Pancreas (tissue), 10 donors: ENCODE measurements around the gene CCDC97. TPM values are rescaled to one million over a fixed set of nuclear protein-coding genes. Genes with fewer than 3 reads are reported as not detected.
A peak's percentile ranks its signal among the peaks of the same experiment; 100 is the strongest.

Experiments
- ATAC-seq, 4 donors: fragments of 200-7000 bp; cut with Tn5 transposase; one replicate each; pipeline versions ENCODE4 v1.8.0 to v1.9.1; 2020; ENCODE audit warnings: mild to moderate bottlenecking in 4 of 4, moderate library complexity in 4 of 4
- DNase-seq, 6 donors: peaks; one replicate each; pipeline ENCODE4 v3.0.0-alpha.2; 2020
- FAIRE-seq: peaks from 2 replicates; lab custom pipeline; 2012; peaks lifted over from hg19 to GRCh38; lab: Jason Lieb, UNC
- H3K27ac ChIP-seq, 4 donors: fragments of 200-600 bp; sonication (generic); 1 replicate in 3 of 4; 2 replicates in 1 of 4; pipeline versions ENCODE4 v1.5.0 to v1.8.0; 2020
- H3K27me3 ChIP-seq, 4 donors: fragments of 200-600 bp; one replicate each; pipeline ENCODE4 v1.8.0; 2021
- H3K36me3 ChIP-seq, 3 donors: fragments of 200-600 bp; sonication (generic) in 1 of 3; one replicate each; pipeline versions ENCODE4 v1.5.0 to v1.8.0; 2020 to 2021
- H3K4me1 ChIP-seq, 3 donors: fragments of 200-600 bp; one replicate each; pipeline ENCODE4 v1.8.0; 2021
- H3K4me3 ChIP-seq, 4 donors: fragments of 200-600 bp; sonication (generic) in 2 of 4; one replicate each; pipeline versions ENCODE4 v1.5.0 to v1.8.0; 2020 to 2021
- H3K9me3 ChIP-seq, 4 donors: fragments of 200-600 bp; one replicate each; pipeline ENCODE4 v1.8.0; 2021
- WGBS, 2 donors: extraction: QIAGEN DNeasy Blood & Tissue Kit; methylation state at CpG; one replicate each; pipeline ENCODE4 v1.1.7; 2013; 5-methylcytosine and 5-hydroxymethylcytosine counted together
- intact Hi-C, 3 donors: fragments of 100-400 bp; cut with DNase I; formaldehyde crosslinking; loops; one replicate each; pipeline versions ENCODE4 v1.11.1 to v1.14.2; 2022
- polyA plus RNA-seq, 2 donors: library from polyadenylated mRNA; stranded (reverse); fragments of 200-250 nt; gene quantifications; one replicate each; pipeline ENCODE4 v1.2.3, GENCODE V29; 2013
- total RNA-seq, 6 donors: library from RNA; stranded (reverse); fragmentation: NEBNext Ultra II Directional in 4 of 6; extraction: Animal tissue kit (Norgen Biotek cat#: 25700) in 4 of 6; gene quantifications; one replicate each; pipeline versions ENCODE4 v1.2.1 to v1.2.4, GENCODE V29; 2021 to 2023
- TF ChIP-seq, protein P1 (sequence below), 4 donors: fragments of 200-600 bp; sonication (generic) in 3 of 4; IDR thresholded peaks; one replicate each; pipeline versions ENCODE4 v1.5.0 to v1.8.0; 2021; ENCODE audit warnings: antibody characterized with exemption in 4 of 4
- donor health status: healthy with polysubstance abuse.
- donor health status: DM: no; HTN: no; CAD: no; lungs with moderate emphysema.
- donor health status: DM: no; HTN: no; CAD: no.
- donor health status: control.
- donor health status: control.
- donor health status: Bipolar disorder and iron deficiency.
- donor health status: DM: yes; HTN: yes; CAD: no.
- donor health status: DM: no; HTN: no; CAD: no.
- donor health status: DM: no; HTN: no; CAD: no.
- donor health status: DM: yes; HTN: yes; CAD: no.

The CCDC97 gene
- total and polyA plus RNA-seq, 8 donors, result 9.4 to 19.2 (median 12.6) TPM

DNA sequence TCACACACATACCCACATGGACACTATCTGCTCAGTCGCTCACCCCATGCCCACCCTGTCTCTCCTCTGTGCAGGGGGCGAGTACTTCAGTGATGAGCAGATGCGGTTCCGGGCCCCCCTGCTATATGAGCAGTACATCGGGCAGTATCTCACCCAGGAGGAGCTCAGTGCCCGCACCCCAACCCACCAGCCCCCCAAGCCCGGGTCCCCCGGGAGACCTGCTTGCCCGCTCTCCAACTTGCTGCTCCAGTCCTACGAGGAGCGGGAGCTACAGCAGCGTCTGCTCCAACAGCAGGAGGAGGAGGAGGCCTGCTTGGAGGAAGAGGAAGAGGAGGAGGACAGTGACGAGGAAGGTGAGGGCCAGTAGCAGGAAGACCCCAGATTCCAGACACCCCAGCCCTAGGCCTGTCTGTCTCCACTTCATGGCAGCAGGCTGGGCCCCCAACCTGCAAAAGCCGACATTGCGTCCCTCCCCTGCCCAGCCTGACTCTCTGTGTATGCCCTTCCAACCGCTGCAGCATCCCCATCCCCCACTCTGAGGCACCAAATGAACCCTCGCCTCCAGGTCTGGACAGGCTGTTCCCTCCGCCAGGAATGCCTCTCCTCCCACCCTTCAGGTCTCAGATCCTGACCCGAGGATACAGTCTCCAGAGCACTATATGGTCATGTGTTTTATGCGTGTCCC lies 9.7 kb downstream of the CCDC97 start:
- peaks cover 0 to 1% (median 0%) of the 10 kb centered on the region in 3 donors for H3K4me1 ChIP-seq
- DNase-seq (no peak), ATAC-seq (no peak), FAIRE-seq (no peak)
- no peaks in the 10 kb centered on the region for H3K9me3 ChIP-seq
- peaks cover 0 to 24% (median 17%) of the 10 kb centered on the region in 3 donors for H3K36me3 ChIP-seq
- WGBS, 2 donors, result 84 to 86% methylated on average over 20 of the region's 20 CpGs
- no peak overlapping the region for H3K27ac ChIP-seq
- H3K27me3 ChIP-seq, result no peaks in the 10 kb centered on the region
- intact Hi-C loops, result no loop called here
- H3K4me3 ChIP-seq, result no peak overlapping the region
- TF ChIP-seq, protein P1, sequence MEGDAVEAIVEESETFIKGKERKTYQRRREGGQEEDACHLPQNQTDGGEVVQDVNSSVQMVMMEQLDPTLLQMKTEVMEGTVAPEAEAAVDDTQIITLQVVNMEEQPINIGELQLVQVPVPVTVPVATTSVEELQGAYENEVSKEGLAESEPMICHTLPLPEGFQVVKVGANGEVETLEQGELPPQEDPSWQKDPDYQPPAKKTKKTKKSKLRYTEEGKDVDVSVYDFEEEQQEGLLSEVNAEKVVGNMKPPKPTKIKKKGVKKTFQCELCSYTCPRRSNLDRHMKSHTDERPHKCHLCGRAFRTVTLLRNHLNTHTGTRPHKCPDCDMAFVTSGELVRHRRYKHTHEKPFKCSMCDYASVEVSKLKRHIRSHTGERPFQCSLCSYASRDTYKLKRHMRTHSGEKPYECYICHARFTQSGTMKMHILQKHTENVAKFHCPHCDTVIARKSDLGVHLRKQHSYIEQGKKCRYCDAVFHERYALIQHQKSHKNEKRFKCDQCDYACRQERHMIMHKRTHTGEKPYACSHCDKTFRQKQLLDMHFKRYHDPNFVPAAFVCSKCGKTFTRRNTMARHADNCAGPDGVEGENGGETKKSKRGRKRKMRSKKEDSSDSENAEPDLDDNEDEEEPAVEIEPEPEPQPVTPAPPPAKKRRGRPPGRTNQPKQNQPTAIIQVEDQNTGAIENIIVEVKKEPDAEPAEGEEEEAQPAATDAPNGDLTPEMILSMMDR (IDR thresholded peaks at IDR 0.05), result no peak

DNA sequence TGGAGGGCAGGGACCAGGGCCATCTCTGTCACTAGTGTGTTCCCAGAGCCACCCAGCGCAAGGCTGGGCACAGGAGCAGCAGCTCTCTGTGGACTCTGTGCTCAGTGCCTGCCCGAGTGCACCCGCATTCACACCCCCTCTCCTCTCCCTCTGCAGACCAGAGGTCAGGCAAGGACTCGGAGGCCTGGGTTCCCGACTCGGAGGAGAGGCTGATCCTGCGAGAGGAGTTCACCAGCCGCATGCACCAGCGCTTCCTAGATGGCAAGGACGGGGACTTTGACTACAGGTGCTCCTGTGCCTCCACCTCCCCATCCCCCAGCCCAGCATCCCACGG lies 10.2 kb downstream of the CCDC97 start:
- 91 to 93% methylated on average over 11 of the region's 11 CpGs for WGBS, 2 donors
- TF ChIP-seq, protein P1 (IDR thresholded peaks at IDR 0.05), result no peak
- peaks cover 0 to 5% (median 0%) of the 10 kb centered on the region in 3 donors for H3K4me1 ChIP-seq
- FAIRE-seq (no peak), ATAC-seq (no peak), DNase-seq (peak in 1 of 6 donors; percentile 20)
- peaks cover 0 to 24% (median 17%) of the 10 kb centered on the region in 3 donors for H3K36me3 ChIP-seq
- intact Hi-C loops, result no loop called here
- H3K4me3 ChIP-seq, result no peak overlapping the region
- no peak overlapping the region for H3K27ac ChIP-seq
- H3K27me3 ChIP-seq, result no peaks in the 10 kb centered on the region
- H3K9me3 ChIP-seq, result no peaks in the 10 kb centered on the region

GRCh38 chr19:41320568-41320967 lies 10.6 kb downstream of the CCDC97 start:
- H3K27me3 ChIP-seq, result no peaks in the 10 kb centered on the region
- no peak overlapping the region for H3K4me3 ChIP-seq
- TF ChIP-seq, protein P1 (IDR thresholded peaks at IDR 0.05), result no peak
- H3K4me1 ChIP-seq, result peaks cover 0 to 5% (median 0%) of the 10 kb centered on the region in 3 donors
- WGBS, 2 donors, result 91 to 96% methylated on average over 4 of the region's 4 CpGs
- H3K9me3 ChIP-seq, result no peaks in the 10 kb centered on the region
- intact Hi-C loops, result no loop called here
- ATAC-seq, result no peak
- H3K27ac ChIP-seq, result no peak overlapping the region
- FAIRE-seq, result no peak
- peaks cover 0 to 24% (median 17%) of the 10 kb centered on the region in 3 donors for H3K36me3 ChIP-seq
- peak in 2 of 6 donors; percentile 10 to 14 for DNase-seq

GRCh38 chr19:41321204-41321599 lies 11.2 kb downstream of the CCDC97 start:
- FAIRE-seq, result no peak
- DNase-seq, result no peak
- H3K27me3 ChIP-seq, result no peaks in the 10 kb centered on the region
- no peak overlapping the region for H3K4me3 ChIP-seq
- H3K4me1 ChIP-seq, result peaks cover 0 to 12% (median 0%) of the 10 kb centered on the region in 3 donors
- no peaks in the 10 kb centered on the region for H3K9me3 ChIP-seq
- no peak overlapping the region for H3K27ac ChIP-seq
- WGBS, 2 donors, result 85 to 97% methylated on average over 7 of the region's 7 CpGs
- intact Hi-C loops, result no loop called here
- no peak for ATAC-seq
- TF ChIP-seq, protein P1 (IDR thresholded peaks at IDR 0.05), result no peak
- peaks cover 0 to 23% (median 13%) of the 10 kb centered on the region in 3 donors for H3K36me3 ChIP-seq
